ENCODE results near the gene ACE2.

The ACE2 gene

GRCh38 chrX:15606136-15606535 lies 5.4 kb upstream of the ACE2 start:
- no peak overlapping the region for H3K27ac ChIP-seq (ENCODE audit: low read depth, low read length)
- H3K4me1 ChIP-seq (ENCODE audit: control insufficient read depth, insufficient read depth, low read length): no peaks in the 10 kb centered on the region
- no peaks in the 10 kb centered on the region for H3K36me3 ChIP-seq (ENCODE audit: control insufficient read depth, insufficient read depth, low read length)
- H3K9ac ChIP-seq (ENCODE audit: low read length): no peak overlapping the region
- peaks cover 3% of the 10 kb centered on the region for H3K27me3 ChIP-seq (ENCODE audit: control insufficient read depth, insufficient read depth, low read length)
- H3K4me3 ChIP-seq (ENCODE audit: low read length): no peak overlapping the region

GRCh38 chrX:15605226-15605625 lies 4.5 kb upstream of the ACE2 start:
- Histone ChIP-seq H3K9ac (ENCODE audit: low read length) (no peak overlapping the region), H3K27me3 (ENCODE audit: control insufficient read depth, insufficient read depth, low read length) (peaks cover 3% of the 10 kb centered on the region), H3K27ac (ENCODE audit: low read depth, low read length) (no peak overlapping the region)

GRCh38 chrX:15602761-15603160 lies 2.0 kb upstream of the ACE2 start:
- no peak overlapping the region for H3K9ac ChIP-seq (ENCODE audit: low read length)
- H3K4me3 ChIP-seq (ENCODE audit: low read length): no peak overlapping the region
- H3K4me1 ChIP-seq (ENCODE audit: control insufficient read depth, insufficient read depth, low read length): no peaks in the 10 kb centered on the region
- peaks cover 3% of the 10 kb centered on the region for H3K27me3 ChIP-seq (ENCODE audit: control insufficient read depth, insufficient read depth, low read length)
- H3K36me3 ChIP-seq (ENCODE audit: control insufficient read depth, insufficient read depth, low read length): no peaks in the 10 kb centered on the region
- H3K27ac ChIP-seq (ENCODE audit: low read depth, low read length): no peak overlapping the region

More at GRCh38 chrX:15605226-15605625, 4.5 kb upstream of the ACE2 start:
- Histone ChIP-seq H3K4me1 (ENCODE audit: control insufficient read depth, insufficient read depth, low read length) (no peaks in the 10 kb centered on the region), H3K36me3 (ENCODE audit: control insufficient read depth, insufficient read depth, low read length) (no peaks in the 10 kb centered on the region), H3K4me3 (ENCODE audit: low read length) (no peak overlapping the region)

GRCh38 chrX:15601932-15602331 lies 1.2 kb upstream of the ACE2 start:
- no peak overlapping the region for H3K9ac ChIP-seq (ENCODE audit: low read length)
- H3K27ac ChIP-seq (ENCODE audit: low read depth, low read length): no peak overlapping the region
- H3K4me1 ChIP-seq (ENCODE audit: control insufficient read depth, insufficient read depth, low read length): no peaks in the 10 kb centered on the region
- peaks cover 3% of the 10 kb centered on the region for H3K27me3 ChIP-seq (ENCODE audit: control insufficient read depth, insufficient read depth, low read length)
- H3K36me3 ChIP-seq (ENCODE audit: control insufficient read depth, insufficient read depth, low read length): no peaks in the 10 kb centered on the region
- H3K4me3 ChIP-seq (ENCODE audit: low read length): no peak overlapping the region

DNA sequence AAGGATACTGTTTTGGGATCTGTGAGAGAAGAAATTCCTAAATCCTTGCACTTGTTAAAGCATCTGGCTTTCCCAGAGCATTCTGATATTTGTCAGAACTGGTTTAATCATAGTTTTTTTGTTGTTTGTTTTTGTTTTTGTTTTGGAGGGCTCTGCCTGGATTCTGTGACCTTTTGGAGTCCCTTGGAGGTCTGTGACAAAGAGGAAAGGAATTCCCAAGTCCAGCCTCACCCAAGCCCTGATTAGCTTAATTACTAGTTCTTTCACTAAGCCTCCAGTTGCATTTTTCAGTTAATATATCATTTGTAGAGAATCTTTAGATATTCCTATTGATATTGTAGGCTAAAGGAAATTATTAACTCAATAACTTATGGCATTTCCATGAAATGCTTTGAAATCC lies 711 bp downstream of the ACE2 start:
- Histone ChIP-seq H3K27me3 (ENCODE audit: control insufficient read depth, insufficient read depth, low read length) (peaks cover 3% of the 10 kb centered on the region), H3K9ac (ENCODE audit: low read length) (no peak overlapping the region)

DNA sequence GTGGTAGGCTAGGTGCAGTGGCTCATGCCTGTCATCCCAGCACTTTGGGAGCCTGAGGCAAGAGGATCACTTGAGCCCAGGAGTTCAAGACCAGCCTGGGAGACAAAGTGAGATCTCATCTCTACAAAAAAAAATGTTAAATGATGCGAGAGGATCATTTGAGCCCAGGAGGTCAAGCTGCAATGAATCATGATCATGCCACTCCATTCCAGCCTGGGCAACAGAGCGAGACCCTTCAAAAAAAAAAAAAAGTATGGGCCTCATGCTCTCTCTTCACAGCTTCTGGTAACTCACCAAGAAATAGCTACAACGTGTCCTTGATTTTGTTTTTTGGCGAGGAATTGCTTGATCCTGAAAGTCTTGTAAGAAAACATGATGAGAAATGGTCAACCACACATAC lies 1.3 kb downstream of the ACE2 start:
- Histone ChIP-seq H3K4me3 (ENCODE audit: low read length) (no peak overlapping the region), H3K9ac (ENCODE audit: low read length) (no peak overlapping the region), H3K27me3 (ENCODE audit: control insufficient read depth, insufficient read depth, low read length) (peaks cover 3% of the 10 kb centered on the region), H3K4me1 (ENCODE audit: control insufficient read depth, insufficient read depth, low read length) (no peaks in the 10 kb centered on the region), H3K27ac (ENCODE audit: low read depth, low read length) (no peak overlapping the region), H3K36me3 (ENCODE audit: control insufficient read depth, insufficient read depth, low read length) (no peaks in the 10 kb centered on the region)

More for the DNA sequence above, 711 bp downstream of the ACE2 start:
- no peak overlapping the region for H3K4me3 ChIP-seq (ENCODE audit: low read length)
- H3K36me3 ChIP-seq (ENCODE audit: control insufficient read depth, insufficient read depth, low read length): no peaks in the 10 kb centered on the region
- no peak overlapping the region for H3K27ac ChIP-seq (ENCODE audit: low read depth, low read length)
- no peaks in the 10 kb centered on the region for H3K4me1 ChIP-seq (ENCODE audit: control insufficient read depth, insufficient read depth, low read length)

DNA sequence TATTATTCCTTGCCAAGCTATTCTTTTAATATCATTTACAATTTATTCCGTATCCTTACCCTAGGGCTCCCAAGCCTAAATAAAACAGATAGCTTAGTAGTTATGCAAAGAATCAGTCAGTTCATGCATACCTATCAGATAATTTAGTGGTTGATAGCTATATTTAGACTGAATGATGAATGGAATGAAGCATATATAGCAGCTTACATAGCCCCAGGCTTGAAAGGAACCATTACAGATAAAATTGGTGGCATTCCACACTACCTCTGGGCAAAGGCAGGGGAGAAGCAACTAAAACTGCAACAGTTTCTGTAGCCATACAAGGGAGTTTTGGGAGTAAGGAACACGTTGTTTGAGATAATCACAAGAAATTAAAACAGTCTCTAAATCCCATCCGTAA lies 2.7 kb downstream of the ACE2 start:
- Histone ChIP-seq H3K4me1 (ENCODE audit: control insufficient read depth, insufficient read depth, low read length) (no peaks in the 10 kb centered on the region), H3K36me3 (ENCODE audit: control insufficient read depth, insufficient read depth, low read length) (no peaks in the 10 kb centered on the region), H3K27ac (ENCODE audit: low read depth, low read length) (no peak overlapping the region), H3K4me3 (ENCODE audit: low read length) (no peak overlapping the region), H3K27me3 (ENCODE audit: control insufficient read depth, insufficient read depth, low read length) (peaks cover 3% of the 10 kb centered on the region), H3K9ac (ENCODE audit: low read length) (no peak overlapping the region)

- H3K4me3 ChIP-seq (ENCODE audit: low read length): no peak overlapping the region
- no peaks in the 10 kb centered on the region for H3K4me1 ChIP-seq (ENCODE audit: control insufficient read depth, insufficient read depth, low read length)
- no peak overlapping the region for H3K9ac ChIP-seq (ENCODE audit: low read length)
- H3K27me3 ChIP-seq (ENCODE audit: control insufficient read depth, insufficient read depth, low read length): no peaks in the 10 kb centered on the region
- H3K27ac ChIP-seq (ENCODE audit: low read depth, low read length): no peak overlapping the region
- H3K36me3 ChIP-seq (ENCODE audit: control insufficient read depth, insufficient read depth, low read length): no peaks in the 10 kb centered on the region
These were observed 6.4 kb downstream of the ACE2 start for GRCh38 chrX:15594371-15594770.

GRCh38 chrX:15579778-15580747 lies 20.7 kb downstream of the ACE2 start:
- H3K4me1 ChIP-seq (ENCODE audit: control insufficient read depth, insufficient read depth, low read length): no peaks in the 10 kb centered on the region
- H3K36me3 ChIP-seq (ENCODE audit: control insufficient read depth, insufficient read depth, low read length): no peaks in the 10 kb centered on the region
- H3K27ac ChIP-seq (ENCODE audit: low read depth, low read length): no peak overlapping the region
- H3K27me3 ChIP-seq (ENCODE audit: control insufficient read depth, insufficient read depth, low read length): no peaks in the 10 kb centered on the region
- H3K4me3 ChIP-seq (ENCODE audit: low read length): no peak overlapping the region
- H3K9ac ChIP-seq (ENCODE audit: low read length): no peak overlapping the region

- Histone ChIP-seq H3K9ac (ENCODE audit: low read length) (no peak overlapping the region), H3K4me3 (ENCODE audit: low read length) (no peak overlapping the region), H3K27ac (ENCODE audit: low read depth, low read length) (no peak overlapping the region), H3K36me3 (ENCODE audit: control insufficient read depth, insufficient read depth, low read length) (no peaks in the 10 kb centered on the region), H3K27me3 (ENCODE audit: control insufficient read depth, insufficient read depth, low read length) (no peaks in the 10 kb centered on the region), H3K4me1 (ENCODE audit: control insufficient read depth, insufficient read depth, low read length) (no peaks in the 10 kb centered on the region)
These were observed 24.7 kb downstream of the ACE2 start for GRCh38 chrX:15576019-15576418.

DNA sequence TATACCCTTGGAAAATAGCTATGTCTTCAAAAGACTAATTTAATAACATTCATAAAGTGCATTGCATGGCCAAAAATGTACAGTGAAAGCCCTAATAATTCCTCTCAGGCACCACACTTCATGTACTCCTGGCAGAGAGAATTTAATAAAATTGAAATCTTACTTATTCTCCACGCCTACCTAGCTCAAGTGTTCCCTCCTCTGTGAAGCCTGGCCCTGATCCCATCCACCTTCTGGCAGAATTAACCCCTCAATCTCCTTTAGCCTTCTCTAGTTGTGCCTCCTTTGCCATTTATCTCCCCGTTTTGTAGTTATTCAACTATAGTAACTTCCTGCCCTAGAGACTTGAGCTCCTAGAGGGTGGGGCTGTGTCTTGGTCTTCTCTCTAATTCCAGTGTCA lies 26.7 kb downstream of the ACE2 start:
- no peaks in the 10 kb centered on the region for H3K4me1 ChIP-seq (ENCODE audit: control insufficient read depth, insufficient read depth, low read length)
- no peaks in the 10 kb centered on the region for H3K27me3 ChIP-seq (ENCODE audit: control insufficient read depth, insufficient read depth, low read length)
- H3K9ac ChIP-seq (ENCODE audit: low read length): no peak overlapping the region
- no peaks in the 10 kb centered on the region for H3K36me3 ChIP-seq (ENCODE audit: control insufficient read depth, insufficient read depth, low read length)
- H3K27ac ChIP-seq (ENCODE audit: low read depth, low read length): no peak overlapping the region
- H3K4me3 ChIP-seq (ENCODE audit: low read length): no peak overlapping the region

- H3K4me1 ChIP-seq (ENCODE audit: control insufficient read depth, insufficient read depth, low read length): no peaks in the 10 kb centered on the region
- no peaks in the 10 kb centered on the region for H3K27me3 ChIP-seq (ENCODE audit: control insufficient read depth, insufficient read depth, low read length)
- no peaks in the 10 kb centered on the region for H3K36me3 ChIP-seq (ENCODE audit: control insufficient read depth, insufficient read depth, low read length)
- no peak overlapping the region for H3K4me3 ChIP-seq (ENCODE audit: low read length)
- no peak overlapping the region for H3K9ac ChIP-seq (ENCODE audit: low read length)
- no peak overlapping the region for H3K27ac ChIP-seq (ENCODE audit: low read depth, low read length)
These were observed 30.6 kb downstream of the ACE2 start for GRCh38 chrX:15570145-15570544.

Data from rectal smooth muscle tissue (tissue), 1 donor.